ENCODE measurements around the gene LDB3.

LDB3 gene

DNA sequence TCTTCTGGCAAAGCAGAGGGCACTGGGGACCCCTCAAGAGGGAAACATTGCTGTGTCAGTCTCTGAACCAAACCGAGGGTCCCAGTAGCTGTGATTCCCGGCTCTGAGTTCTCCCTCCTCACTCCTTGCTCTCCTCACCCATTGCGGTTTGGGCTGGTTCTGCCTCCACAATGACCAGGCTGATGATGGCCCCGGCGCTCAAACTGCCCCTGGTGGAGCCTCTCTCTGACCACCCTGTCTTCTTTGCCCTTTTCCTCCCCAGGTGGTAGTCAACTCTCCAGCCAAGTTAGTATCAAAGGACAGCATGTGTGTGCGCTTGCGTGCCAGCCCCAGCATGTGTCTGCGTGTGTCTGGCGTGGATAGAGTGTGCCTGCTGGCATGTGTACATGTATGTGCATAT is 17.1 kb downstream of the LDB3 start:
- no peak for DNase-seq

DNA sequence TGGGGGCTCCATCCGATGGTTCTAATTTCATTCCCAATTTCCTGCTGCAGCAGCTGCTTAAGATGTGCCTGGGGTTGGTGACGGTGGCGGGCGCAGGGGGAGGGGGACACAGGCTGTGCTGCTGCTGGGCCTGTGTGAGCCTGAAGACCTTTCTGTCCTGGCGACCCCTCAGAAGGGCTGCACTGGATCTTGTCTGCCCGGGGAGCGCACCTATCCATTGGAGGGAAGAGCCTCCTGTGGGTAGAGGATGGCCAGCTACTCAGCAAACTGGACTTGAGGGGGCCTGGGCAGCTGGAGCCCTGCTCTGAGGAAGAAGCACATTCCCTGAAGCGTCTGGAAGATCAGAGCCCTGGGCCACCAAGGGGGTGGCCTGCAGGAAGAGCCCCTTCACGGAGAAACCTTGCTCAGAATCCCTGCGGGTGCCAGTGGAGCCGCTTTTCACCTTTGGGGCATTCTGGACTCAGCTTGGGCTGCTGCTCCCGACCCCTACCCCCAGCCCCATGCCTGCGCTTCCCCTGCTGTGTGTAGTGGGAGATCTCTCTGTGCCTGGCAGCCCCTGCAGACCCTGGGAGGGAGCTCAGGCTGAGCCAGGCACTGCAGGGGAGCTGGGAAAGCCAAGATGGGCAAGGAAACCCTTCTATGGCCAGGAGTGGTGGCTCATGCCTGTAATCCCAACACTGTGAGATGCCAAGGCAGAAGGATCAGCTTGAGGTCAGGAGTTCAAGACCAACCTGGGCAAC is 17.8 kb downstream of the LDB3 start:
- no peak for DNase-seq

DNA sequence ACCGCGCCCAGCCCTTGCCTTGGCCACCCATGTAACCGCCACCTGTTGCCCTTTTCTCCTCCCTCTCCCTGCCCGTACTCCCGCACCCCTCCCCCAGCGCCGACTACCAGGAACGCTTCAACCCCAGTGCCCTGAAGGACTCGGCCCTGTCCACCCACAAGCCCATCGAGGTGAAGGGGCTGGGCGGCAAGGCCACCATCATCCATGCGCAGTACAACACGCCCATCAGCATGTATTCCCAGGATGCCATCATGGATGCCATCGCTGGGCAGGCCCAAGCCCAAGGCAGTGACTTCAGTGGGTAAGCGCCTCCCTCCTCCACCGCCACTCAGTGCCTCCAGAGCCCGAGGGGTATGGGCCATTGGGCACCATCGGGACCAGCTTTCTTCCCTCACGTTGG is 18.7 kb downstream of the LDB3 start:
- no peak for DNase-seq

DNA sequence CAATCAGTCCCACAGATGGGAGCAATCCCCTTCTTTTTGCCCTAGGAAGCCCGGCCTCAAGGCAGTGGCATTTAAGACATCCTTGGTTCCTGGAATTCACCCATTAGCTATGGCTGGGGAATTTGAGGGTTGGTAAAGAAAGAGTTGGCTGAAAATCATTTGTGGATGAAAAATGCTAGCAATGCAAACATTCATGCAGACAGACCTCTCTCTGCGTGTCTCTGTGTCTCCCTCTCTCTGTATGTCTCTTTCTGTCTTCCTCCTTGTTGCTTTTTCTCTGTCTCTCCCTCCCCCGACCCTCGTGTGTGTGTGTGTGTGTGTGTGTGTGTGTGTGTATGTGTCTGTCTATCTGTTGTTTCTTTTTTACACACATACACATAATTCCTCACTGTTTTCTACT is 19.4 kb downstream of the LDB3 start:
- no peak for DNase-seq

DNA sequence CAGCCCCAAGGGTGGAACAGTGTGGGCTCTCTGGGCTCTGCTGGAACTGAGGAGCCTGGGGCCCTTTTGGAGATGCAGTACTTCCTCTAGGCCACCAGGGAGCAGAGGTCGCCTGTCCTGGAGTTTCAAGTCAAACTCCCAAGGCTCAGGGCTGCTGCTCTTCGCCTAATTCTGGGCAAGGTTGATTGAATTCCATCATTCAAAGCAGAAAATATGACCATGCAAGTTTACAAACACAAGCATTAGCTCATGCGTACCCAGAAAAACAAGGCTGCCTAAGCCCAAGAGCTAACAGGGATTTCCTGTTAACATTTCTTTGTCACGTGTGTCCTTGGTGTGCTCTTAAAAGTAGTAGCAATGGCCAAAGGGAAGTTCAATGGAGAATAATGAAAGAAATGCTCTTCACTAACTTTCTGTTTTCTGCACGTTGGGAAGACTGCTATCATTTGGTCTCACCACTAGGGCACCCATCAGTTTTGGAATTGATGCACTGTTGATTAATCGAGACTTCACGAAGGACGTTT is 20.1 kb downstream of the LDB3 start:
- peak in 33 of 51 donors; percentile 5 to 70 (median 36) for DNase-seq

DNA sequence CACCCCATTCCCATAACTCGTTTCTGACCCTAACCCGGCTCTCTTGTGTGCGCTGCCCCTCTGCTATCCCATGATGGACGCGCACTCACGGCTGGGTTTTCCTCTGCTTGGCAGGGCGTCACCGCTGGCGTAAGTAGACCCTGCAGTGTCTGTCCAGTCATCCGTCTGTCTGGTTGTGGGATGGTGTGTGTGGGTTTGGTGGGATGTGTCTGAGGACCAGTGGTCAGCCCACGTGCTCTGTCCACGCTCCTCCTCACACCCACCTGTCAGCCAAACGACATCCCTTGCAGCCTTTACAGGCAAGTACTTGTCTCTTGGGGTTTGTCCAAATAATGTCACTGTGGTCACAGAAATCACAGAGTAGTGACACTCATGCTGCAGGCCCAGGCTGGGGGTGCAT is 20.8 kb downstream of the LDB3 start:
- DNase-seq = no peak

DNA sequence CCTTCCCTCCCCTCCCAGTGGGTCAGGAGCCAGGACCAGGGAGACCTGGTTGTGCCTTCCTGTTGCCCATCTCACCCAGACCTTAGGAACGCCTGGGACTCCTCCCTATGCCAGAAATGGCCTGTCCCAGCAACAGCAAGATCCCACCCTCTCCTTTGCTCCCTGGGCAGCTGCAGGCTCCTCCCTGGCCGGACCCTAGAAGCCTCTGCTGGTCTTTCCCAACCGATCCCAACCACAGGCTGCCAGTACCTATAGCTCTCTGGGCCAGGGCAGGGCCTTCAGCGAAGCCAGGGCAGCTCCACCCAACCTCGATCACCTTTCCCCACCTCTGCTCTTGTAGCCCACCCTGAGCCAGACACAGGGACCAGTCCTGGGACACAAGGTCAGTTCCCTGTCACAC is 21.9 kb downstream of the LDB3 start:
- no peak for DNase-seq

DNA sequence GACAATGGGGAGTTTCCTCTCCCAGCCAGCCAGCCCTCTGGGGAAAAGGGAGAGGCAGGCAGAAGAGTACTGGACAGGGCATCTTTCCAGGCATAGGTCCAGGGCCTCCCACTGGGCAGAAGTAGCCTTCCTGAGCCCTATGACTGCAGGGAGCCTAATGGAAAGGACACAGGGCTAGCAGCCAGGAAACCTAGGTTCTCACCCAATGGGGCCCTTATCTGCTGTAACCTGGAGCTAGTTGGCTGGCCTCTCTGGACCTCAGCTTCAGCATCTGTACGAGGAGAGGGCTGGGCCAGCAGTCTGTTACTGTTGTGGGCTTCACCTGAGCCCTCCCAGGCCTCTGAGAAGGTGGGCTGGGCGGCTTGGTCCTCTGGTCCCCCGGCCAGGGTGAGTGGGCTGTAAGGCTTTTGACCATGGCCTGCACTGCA is 22.4 kb downstream of the LDB3 start:
- DNase-seq = no peak

DNA sequence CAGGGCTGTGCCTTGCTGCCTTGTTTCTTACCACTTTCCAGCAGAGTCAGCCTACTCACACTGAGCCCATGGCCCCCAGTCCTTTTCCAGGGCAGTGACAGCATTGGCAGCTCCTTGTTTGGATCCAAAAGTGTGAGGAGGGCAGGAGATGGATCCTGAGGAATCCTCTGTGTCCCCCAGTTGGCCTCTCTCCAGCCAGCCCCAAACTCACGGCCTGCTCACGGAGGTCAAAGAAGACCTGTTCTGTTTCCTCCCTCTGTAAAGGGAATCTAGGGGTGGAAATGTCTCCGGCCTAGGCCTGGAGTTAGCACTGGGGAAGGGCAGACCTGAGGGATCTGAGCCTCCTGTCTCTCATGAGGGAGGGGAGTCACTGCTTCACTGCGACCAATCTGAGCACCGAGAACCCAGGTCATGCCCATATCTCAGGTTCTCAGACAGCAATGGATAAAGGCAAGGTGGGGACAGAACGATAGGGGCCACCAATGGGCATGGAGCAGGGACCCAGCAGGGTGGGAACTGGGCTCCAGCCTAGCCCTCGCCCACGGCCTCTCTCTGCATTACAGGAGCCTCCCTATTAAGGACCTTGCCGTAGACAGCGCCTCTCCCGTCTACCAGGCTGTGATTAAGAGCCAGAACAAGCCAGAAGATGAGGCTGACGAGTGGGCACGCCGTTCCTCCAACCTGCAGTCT is 23.2 kb downstream of the LDB3 start:
- DNase-seq = no peak

DNA sequence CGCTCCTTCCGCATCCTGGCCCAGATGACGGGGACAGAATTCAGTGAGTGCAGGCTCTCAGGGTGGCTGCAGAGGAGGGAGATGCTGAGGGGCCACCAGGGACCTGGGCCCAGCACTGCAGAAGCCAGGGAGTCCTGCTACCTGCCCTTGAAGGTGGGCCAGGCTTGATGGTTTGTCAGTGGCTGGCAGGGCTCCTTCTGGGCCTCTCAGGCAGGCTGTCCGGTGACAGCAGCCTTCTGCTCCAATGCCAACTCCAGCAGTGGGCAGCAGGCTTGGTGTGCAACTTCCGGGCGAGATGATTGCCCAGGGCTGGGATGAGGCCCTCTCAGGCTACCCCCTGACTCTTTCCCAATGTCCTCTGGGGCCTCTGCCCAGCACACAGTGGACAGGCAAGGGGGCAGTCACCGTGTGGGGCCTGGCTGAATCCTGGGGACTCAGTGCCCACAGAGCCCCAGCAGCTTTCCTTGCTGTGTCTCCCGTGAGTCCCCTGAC is 23.8 kb downstream of the LDB3 start:
- DNase-seq = no peak

DNA sequence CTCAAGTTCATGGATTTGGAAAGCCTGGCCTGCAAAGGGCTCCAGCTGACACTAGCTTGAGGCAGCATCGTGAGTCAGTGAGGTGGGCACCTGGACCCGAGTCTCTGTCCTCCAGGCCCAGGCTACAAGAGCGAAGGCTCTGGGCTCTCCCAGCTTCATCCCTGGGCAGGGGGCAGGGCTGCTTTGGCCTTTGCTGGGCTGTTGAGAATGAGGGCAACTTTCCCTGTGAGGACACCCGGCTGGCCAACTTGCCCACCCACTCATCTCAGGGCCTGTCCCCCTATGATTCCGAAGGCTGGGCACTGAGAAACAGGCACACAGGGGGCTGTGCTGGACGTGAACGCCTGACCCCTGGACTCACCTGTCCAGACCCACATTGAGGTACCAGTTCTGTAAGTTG is 24.4 kb downstream of the LDB3 start:
- DNase-seq = no peak

DNA sequence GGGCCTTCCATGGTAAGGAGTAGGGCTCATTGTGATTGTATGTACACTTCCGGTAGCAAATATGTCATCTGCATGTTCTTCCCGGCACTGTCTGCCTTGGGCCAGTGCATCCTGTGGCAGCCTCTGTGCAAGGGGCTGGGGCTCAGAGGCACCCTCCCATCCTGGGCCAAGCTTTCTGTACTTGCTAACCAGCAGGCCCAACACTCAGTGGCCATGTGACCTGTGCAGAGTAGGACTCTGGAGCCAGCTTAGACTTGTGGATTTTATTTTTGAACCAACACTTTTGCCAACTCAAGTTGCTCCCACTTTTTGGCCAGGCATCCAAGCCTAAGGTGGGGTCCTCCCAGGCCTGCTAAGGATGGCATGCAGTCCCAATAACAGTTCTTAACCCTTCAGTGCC is 25.0 kb downstream of the LDB3 start:
- no peak for DNase-seq

DNA sequence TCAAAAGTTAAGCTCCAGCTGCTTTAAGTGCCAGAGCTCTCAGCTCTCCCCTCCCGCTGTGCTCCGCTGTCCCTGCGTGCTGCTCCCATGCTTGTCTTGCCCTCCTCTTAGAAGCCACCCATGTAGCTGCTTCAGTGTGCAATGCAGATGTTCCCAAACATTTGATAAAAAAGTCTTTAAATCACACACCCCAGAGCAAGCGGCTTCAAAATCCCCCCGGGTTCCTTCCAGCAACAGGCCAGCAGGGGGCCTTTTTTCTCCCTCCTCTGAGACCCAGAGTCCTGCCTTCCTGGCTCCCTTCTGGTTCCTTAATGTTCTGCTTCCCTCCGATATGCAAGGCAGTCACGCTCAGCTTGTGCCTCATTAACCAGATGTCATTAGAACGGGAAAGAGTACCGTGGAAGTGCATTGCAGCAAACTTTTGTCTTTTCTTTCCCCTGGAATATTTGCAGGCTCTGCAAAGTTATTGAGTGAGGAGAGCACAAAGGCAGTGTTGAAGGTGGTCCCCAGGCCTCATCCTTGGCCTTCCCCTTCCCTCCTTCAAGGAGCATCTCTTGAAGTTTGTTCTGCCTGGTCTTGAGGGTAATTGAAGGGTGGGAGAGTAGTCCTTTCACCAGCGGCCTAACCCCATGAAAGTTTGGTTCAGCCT is 25.5 kb downstream of the LDB3 start:
- DNase-seq = peak in 8 of 51 donors; percentile 11 to 33 (median 16)

DNA sequence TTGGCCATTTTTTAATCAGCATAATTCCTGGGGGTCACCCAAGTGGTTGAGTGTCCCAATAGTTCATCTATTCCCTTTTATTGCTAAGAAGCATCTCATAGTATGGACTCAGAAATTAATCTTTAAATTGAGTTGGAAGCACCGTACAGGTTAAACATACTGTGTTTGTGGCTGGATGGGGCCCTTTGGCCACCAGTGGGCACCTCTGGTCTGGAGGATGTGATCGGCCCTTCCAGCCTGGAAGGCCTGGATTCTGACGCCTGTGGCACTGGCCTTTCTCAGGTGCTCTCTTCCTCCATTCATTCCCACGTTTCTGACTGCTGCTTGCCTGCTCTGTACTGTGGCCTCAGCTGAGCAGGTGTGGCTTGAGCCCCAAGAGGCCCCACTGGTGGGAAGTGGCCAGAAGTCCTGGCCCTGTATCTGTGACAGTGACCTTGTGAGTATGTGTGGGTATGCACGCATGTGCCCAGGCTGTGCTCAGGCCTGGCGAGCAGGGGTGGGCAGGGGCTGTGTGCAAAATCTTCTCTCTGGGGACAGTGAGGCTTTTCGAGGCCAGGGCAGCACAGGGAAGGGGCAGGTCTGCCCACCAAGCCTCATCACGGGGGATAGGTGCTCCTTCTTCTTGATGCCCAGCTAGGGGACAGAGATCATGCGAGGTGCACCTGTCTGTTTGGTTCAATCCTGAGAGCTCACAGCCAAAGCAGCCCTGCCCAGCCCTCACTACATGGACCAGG is 30.1 kb downstream of the LDB3 start:
- no peak for DNase-seq

DNA sequence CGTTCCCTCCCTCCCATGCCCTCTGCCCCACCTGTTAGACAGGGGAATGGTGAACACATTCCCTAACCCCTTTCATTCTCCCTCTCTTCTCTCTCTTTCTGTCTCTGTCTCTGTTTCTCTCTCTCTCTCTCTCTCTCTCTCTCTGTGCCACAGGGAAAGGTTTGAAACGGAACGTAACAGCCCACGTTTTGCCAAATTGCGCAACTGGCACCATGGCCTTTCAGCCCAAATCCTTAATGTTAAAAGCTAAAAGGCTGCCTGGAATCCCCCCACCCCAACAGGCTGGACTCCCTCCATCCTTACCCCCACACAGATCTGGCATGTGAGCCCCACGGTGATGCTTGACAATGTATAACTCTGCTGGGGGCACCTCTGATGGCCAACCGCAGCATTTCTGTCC is 30.8 kb downstream of the LDB3 start:
- DNase-seq = no peak

DNA sequence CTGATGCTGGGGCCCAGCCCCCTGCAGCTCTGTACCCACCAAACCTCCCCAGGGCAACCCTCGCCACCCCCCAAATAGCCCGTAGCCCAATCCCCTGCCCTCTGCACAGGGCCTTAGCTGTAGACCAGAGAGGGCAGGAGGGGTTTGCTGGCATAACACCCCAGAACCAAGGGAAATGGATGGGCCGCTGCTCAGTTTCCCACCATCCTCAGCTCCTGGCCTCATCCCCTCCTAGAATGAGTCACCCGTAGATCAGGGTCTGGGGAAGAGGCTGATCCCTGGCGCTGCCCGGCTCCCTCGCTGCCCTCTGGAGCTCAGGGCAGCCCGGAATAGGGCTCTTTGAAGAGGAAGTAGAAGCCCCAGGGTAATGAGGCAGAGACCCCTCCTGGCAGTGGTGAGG is 31.2 kb downstream of the LDB3 start:
- DNase-seq = no peak

DNA sequence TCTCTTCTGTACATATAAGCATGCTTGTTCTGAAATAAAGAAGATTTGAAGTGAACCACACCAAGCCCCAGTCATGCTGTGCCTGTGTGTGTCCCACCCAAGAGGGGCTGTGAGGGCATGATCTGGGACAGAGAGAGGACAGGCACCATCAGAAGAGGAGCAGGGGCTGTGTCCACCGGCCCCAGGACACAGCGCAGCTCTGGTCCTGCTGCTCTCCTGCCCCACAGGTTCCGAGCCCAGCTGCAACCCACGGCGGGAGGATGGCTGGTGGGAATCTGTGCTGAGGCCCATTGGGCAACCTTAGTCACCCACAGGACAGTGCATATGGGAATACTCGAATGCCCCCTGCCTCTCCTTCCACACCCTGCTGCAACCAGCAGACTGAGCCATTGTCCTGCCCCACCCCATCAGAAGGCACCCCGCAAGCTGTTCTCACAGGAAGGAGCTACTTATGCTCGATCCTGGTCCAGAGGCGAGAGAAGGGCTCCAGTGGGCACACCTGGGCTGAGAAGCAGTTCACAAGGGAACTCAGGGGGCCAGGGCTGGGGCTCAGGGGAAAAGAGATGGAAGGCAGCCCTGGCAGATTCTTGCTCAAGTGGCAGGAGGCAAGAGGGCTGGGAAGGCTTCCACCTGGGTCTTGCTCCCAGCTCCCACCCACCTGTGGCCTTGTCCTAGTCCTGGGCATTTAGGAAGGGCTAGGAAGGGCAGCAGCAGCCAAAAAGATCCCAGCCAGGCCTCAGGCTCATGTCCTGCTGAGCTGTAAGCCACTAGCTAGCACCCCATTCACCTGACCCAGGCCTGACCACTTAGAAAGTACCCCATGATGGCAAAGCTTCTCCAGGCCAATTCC is 31.9 kb downstream of the LDB3 start:
- DNase-seq = no peak

DNA sequence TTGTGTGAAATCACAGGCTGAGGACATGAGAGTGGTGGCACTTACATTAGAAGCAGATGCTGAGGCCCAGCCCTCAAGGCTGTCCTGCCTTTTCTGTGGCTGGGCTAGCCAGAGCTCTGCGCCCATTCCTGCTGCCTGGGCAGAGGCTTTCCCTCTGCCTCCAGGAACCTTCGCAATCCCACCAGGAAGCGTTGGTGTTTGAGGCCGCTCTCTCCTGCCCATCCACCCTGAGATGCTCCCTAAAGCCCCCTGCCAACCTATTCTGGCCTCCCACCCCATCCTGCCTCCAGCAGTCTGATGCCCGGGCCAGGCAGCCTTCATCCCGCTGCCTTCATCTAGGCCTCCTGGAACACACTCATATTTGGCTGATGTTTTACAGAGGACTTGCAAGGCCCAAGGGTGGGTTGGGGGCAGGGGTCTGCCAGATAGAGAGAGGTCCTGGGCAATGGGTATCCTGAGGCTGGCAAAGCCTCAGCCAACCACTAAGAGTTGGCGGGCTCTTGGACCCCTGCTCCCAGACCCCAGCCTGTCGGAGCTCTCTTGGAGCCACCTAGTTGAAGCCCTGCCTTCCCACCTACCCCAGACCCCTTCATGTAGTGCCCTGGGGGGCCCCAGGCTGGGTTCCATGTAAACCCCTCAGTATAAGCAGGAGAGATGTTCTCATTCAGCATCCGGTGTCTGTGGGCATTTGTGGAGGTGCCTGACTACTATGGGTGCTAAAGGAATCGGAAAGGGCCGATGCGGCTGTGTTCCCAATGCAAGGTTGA is 32.7 kb downstream of the LDB3 start:
- no peak for DNase-seq

DNA sequence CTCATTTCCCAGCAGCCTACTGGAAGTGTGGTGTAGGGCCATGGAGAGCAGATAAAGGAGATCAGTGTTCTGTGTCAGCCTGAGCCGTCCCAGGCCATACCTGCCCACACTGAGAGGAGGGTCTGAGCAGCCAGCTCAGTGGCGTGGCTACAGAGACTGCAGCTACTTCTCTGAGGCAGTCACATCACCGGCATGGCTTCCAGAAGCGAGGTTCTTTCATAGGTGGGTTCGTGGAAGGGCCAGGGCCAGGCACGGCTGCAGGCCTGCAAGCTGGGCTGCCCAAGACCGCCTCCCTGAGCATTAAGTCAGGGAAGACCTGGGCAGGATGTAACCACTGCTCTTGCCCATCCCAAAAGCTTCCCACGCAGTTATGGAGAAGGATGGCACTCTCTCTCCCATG is 34.9 kb downstream of the LDB3 start:
- no peak for DNase-seq

DNA sequence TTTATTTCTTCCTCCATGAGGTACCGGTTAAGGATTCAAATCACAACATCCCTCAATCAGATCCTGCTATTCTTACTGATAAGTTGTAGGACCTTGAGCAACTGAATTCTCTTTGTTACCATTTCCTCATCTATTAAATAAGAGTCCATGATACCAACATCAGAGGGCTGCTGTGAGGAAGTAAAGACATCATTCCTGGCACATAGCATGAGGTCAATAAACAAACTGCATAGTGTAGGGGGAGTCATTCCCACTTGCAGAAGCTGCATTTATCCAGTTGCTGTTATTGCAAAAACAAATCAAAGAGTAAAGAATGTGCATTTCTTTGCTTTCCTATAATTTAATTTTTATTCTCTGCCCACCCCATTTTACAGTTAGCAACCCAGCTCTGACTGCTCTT is 36.8 kb downstream of the LDB3 start:
- no peak for DNase-seq
